A673 (cell line): ENCODE measurements around the gene CHRNA7.

Experiments used
- CTCF ChIP-seq: fragments of 300-800, 200-600 bp; sonication (generic); conservative IDR thresholded peaks from 2 replicates; pipeline ENCODE4 v1.5.1; 2017; ENCODE audit warnings: low read depth, mild to moderate bottlenecking, antibody characterized with exemption, low read length, moderate library complexity, mixed read lengths
- EZH2 ChIP-seq: fragments of 200-600 bp; sonication (generic); IDR thresholded peaks from 2 replicates; pipeline ENCODE4 v1.6.1; 2017; ENCODE audit warnings: borderline replicate concordance, low read depth, mild to moderate bottlenecking, mixed read lengths, antibody characterized with exemption, low read length; ENCODE audit not compliant: poor library complexity, severe bottlenecking

- TF ChIP-seq CTCF (no peak), EZH2 (no peak)
Measured at GRCh38 chr15:32106401-32107381, 76.4 kb downstream of the CHRNA7 start.
